Activated naive CD4-positive, alpha-beta T cell treated with anti-CD3 and anti-CD28 coated beads, Interleukin-2, amount 50 U/mL, for 72 hours (primary cell): ENCODE measurements around the gene NOMO2. TPM values are rescaled to one million over a fixed set of nuclear protein-coding genes. Genes with fewer than 3 reads are reported as not detected.
"Not testable (repeated sequence)": the region's sequence is repeated elsewhere in the genome, so short reads cannot be mapped to it uniquely, and the experiment has no call there.

ENCODE experiments used
- ATAC-seq, 2 donors: fragments of 150-1000 bp; cut with Tn5 transposase; 2 replicates each; pipeline ENCODE4 v1.10.0; 2021; ENCODE audit warnings: mild to moderate bottlenecking in 2 of 2, moderate library complexity in 2 of 2
- DNase-seq, 2 donors: peaks; one replicate each; pipeline ENCODE4 v3.0.0; 2021 to 2022; ENCODE audit warnings: low spot score in 2 of 2
- H3K27ac Mint-ChIP-seq, 2 donors: one replicate each; pipeline ENCODE4 v1.8.0; 2022; ENCODE audit warnings: mild to moderate bottlenecking in 2 of 2, mixed read lengths in 2 of 2
- H3K36me3 Mint-ChIP-seq, 2 donors: one replicate each; pipeline ENCODE4 v1.8.0; 2022; ENCODE audit warnings: mixed read lengths in 2 of 2
- H3K9me3 Mint-ChIP-seq, 2 donors: one replicate each; pipeline ENCODE4 v1.8.0; 2022; ENCODE audit warnings: mixed read lengths in 2 of 2
- total RNA-seq, 2 donors: library from RNA; stranded (reverse); gene quantifications; one replicate each; pipeline ENCODE4 v1.2.3, GENCODE V29; 2022

The NOMO2 gene
- total RNA-seq, 2 donors from 2014 or later: 57.5 to 69.7 TPM

DNA sequence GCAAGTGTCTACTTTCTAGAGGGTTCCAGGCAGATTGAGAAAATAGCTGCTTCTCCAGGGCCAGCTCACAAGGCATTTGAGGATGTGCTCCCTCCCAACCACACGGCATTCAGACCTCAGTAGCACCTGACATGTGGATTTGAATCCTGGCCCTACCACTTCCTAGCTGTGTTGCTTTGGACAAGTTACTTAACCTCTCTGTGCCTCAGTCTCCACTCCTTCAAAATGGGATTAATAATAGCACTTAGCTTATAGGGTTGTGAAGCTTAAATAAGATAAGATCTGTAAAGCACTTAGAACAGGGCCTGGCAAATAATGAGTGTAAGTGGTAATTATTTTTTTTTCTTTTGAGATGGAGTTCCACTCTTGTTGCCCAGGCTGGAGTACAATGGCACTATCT is 21.0 kb upstream of the NOMO2 start:
- DNase-seq (no peak), ATAC-seq (no peak)
- Mint-ChIP-seq H3K9me3 (no peaks in the 10 kb centered on the region), H3K27ac (no peak overlapping the region), H3K36me3 (no peaks in the 10 kb centered on the region)

- H3K36me3 Mint-ChIP-seq, DNase-seq, H3K27ac Mint-ChIP-seq, ATAC-seq, H3K9me3 Mint-ChIP-seq: not testable (repeated sequence)
These were observed 18.5 kb upstream of the NOMO2 start for GRCh38 chr16:18580396-18580795.

- not testable (repeated sequence) for H3K27ac Mint-ChIP-seq, DNase-seq, ATAC-seq, H3K9me3 Mint-ChIP-seq, H3K36me3 Mint-ChIP-seq
These were observed 17.4 kb upstream of the NOMO2 start for GRCh38 chr16:18579261-18579660.

DNA sequence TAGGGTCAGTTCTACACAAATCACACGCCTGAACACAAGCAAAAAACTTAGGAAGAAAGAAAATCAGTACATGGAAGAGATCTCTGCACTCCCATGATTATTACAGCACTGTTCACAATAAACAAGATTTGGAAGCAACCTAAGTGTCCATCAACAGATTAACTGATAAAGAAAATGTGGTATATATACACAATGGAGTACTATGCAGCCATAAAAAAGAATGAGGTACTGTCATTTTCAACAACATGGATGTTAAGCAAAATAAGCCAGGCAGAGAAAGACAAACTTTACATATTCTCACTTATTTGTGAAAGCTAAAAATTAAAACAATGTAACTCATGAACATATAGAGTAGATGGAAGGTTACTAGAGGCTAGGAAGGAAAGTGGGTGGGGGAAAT is 16.0 kb upstream of the NOMO2 start:
- ATAC-seq, H3K36me3 Mint-ChIP-seq, H3K9me3 Mint-ChIP-seq, H3K27ac Mint-ChIP-seq, DNase-seq: not testable (repeated sequence)

- not testable (repeated sequence) for H3K36me3 Mint-ChIP-seq, H3K27ac Mint-ChIP-seq, ATAC-seq, H3K9me3 Mint-ChIP-seq, DNase-seq
These were observed 14.0 kb upstream of the NOMO2 start for GRCh38 chr16:18575945-18576344.

GRCh38 chr16:18575298-18575917 is 13.5 kb upstream of the NOMO2 start:
- not testable (repeated sequence) for ATAC-seq, H3K9me3 Mint-ChIP-seq, DNase-seq, H3K27ac Mint-ChIP-seq, H3K36me3 Mint-ChIP-seq

GRCh38 chr16:18573887-18574286 is 12.0 kb upstream of the NOMO2 start:
- not testable (repeated sequence) for ATAC-seq, H3K27ac Mint-ChIP-seq, H3K9me3 Mint-ChIP-seq, DNase-seq, H3K36me3 Mint-ChIP-seq

- not testable (repeated sequence) for H3K9me3 Mint-ChIP-seq, ATAC-seq, H3K36me3 Mint-ChIP-seq, H3K27ac Mint-ChIP-seq, DNase-seq
These were observed 11.1 kb upstream of the NOMO2 start for GRCh38 chr16:18572973-18573372.

DNA sequence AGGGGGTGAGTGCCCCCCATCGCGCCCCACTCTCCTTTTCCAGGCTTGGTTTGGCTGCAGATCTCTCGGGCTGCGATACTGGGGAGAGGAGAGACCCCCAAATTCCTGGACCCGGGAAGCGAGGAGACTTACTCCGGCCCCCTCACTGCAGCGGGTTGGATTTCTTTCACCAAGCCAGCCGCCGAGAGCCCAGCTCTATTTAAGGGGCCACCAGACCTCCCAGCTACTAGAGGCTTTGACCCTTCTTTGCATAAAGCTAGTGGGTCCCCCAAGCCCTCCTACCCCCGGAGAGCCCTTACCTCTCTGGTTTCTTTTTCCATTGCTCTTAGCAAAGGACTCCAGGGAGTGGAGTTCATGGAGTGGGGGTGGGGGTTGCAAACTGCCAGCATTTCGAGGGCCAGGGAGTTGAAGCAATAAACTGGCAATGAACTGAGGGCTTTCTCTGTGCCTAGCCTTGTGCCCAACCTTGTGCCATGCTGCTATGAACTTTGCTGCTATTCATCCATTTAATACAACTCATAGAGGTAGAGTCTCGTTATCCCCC is 9.5 kb upstream of the NOMO2 start:
- not testable (repeated sequence) for H3K36me3 Mint-ChIP-seq, H3K9me3 Mint-ChIP-seq, ATAC-seq, H3K27ac Mint-ChIP-seq, DNase-seq

DNA sequence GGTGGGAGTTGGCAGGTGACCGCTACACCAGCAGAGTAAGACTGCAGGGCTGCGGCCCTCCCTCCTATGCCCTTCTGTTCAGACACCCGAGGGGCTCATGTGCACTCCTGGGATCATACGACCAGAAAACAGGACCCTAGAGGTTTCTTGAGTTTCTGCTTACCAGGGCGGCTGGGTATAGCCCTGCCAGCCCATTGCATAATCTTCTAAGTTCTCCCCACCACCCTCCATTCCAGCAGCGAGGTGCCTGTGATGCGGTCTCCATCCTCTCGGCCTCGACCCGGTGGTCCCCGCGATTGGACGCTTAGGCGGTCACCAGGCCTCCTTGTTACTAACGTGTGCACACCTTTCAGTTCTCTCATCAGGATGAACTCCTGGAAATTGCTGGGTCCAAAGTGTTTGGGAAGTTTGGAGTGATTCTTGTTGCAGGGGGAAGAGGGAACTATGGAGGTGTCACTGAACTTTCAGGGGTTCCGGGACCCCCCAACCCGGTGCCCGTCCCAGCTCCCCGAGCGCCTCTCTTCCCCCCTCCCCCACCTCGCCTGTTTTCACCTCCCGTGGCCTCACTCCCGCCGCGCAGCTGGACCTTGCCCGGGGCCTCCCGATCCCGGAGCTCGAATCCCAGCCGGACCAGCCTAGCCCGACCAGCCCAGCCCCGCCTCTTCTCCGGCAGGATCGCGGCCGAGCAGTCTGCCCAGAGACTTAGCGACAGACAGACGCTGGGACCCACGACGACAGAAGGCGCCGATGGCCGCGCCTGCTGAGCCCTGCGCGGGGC is 8.8 kb upstream of the NOMO2 start:
- H3K9me3 Mint-ChIP-seq, DNase-seq, H3K27ac Mint-ChIP-seq, H3K36me3 Mint-ChIP-seq: not testable (repeated sequence)
- ATAC-seq: peak; percentile 54 to 65

DNA sequence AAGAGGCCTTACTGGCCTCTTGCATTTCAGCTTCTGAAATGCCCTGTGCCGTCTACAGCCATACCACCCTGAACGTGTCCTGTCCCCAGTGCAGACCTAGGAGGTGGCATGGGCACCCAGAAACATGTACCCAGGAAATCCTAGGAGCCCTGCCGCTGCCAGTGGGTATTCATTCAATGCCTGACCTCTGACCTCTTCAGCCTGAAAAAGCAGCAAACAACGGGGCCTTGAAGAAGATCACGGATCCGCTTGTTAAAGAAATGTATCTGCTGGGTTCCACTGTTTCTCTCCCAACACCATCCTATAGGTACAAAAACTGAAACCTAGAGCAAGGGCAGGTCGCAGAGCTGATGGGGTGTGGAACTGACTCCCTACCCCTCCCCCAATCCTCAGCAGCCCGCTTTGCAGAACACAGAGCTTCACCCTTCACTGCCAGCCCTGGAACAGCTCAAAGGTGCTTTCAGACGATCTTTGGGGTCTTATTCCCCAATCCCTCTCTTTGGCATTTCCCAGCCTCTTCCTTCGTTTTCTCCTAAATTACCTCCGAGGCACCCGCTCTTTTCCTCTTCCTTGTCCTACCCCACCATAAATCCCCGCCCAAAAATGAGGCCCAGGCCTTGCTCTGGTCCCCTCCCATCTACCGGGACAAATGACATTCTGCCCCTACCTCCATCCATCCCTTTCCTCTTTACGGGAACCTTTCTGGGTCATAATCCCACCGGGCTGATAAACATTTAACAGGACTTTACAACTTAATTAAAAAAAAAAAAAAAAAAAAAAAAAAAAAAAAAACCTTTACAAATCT is 1.3 kb downstream of the NOMO2 start:
- peak overlapping the region in 1 of 2 donors; percentile 77 for H3K27ac Mint-ChIP-seq
- not testable (repeated sequence) for H3K36me3 Mint-ChIP-seq, ATAC-seq, H3K9me3 Mint-ChIP-seq, DNase-seq

DNA sequence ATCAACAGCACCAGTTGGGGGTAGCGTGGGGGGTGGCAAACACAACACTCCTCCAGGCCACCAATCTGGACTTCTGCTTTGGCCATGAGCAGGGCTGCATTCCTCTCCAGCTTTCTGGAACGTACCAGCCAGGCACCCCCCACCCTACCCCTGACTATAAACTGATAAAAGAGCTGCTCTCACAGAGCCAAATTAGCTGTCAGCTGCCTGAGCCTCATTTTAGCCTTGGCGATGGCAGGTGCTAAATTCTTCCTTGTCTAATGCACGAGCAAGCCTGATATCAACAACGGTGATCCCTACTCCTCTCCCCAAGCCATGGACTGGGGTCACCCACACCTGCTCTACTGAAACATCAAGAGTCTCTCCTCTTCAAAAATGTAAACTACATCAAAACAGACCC is 8.2 kb downstream of the NOMO2 start:
- not testable (repeated sequence) for H3K27ac Mint-ChIP-seq, ATAC-seq, DNase-seq, H3K36me3 Mint-ChIP-seq, H3K9me3 Mint-ChIP-seq

DNA sequence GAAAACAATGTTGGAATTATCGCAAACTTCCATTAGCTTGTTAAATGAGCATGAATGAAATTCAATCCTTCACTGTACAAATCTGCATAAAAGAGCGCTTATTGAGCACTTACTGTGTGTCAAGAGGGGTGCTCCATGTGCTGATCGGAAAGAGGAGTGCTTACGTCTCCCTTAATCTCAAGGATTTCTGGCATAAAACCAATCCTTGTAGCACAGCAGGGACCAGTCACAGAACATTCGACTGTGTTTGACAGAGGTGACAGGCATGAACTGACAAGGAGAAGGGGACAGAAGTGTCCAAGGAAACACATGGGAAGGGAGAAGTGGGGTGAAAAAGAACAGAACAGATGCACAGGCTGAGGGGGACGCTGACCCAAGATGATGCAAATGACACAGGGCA is 14.5 kb downstream of the NOMO2 start:
- H3K27ac Mint-ChIP-seq, H3K9me3 Mint-ChIP-seq, DNase-seq, H3K36me3 Mint-ChIP-seq, ATAC-seq: not testable (repeated sequence)

DNA sequence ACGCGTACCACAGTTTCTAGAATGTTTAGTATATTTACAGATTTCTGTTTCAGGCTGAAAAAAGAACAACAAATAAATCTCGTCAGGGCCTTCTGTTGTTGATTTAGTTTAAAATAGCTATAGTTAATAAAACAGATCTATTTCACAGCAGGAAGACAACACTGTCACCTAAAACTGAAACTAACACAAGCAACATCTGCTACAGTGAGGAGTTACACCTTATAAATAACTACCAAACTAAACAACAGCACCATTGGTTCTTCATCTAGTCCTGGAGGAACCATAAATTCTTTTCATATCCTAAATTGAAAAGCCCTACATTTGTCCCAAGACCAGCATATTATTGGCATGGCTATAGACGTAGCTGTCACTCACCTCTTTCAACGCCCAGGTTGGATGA is 15.0 kb downstream of the NOMO2 start:
- H3K36me3 Mint-ChIP-seq, H3K27ac Mint-ChIP-seq, DNase-seq, H3K9me3 Mint-ChIP-seq, ATAC-seq: not testable (repeated sequence)

- not testable (repeated sequence) for DNase-seq, H3K36me3 Mint-ChIP-seq, H3K27ac Mint-ChIP-seq, ATAC-seq, H3K9me3 Mint-ChIP-seq
These were observed 17.4 kb downstream of the NOMO2 start for GRCh38 chr16:18544232-18545081.

GRCh38 chr16:18541912-18542311 is 20.0 kb downstream of the NOMO2 start:
- H3K27ac Mint-ChIP-seq, H3K36me3 Mint-ChIP-seq, H3K9me3 Mint-ChIP-seq, ATAC-seq, DNase-seq: not testable (repeated sequence)
